Immature natural killer cell (primary cell): Measurements from ENCODE around the gene ECE2. TPM values are rescaled to one million over a fixed set of nuclear protein-coding genes. Genes with fewer than 3 reads are reported as not detected.
"Not testable (repeated sequence)": the region's sequence is repeated elsewhere in the genome, so short reads cannot be mapped to it uniquely, and the experiment has no call there.

Experiments
- DNase-seq, 3 donors: peaks; one replicate each; pipeline ENCODE4 v3.0.0; 2022; ENCODE audit warnings: mixed read lengths in 1 of 3
- H3K27ac Mint-ChIP-seq, 6 donors: one replicate each; pipeline ENCODE4 v1.8.0; 2020; ENCODE audit warnings: mixed read lengths in 6 of 6, mild to moderate bottlenecking in 5 of 6, inconsistent platforms in 4 of 6, moderate library complexity in 3 of 6
- H3K27me3 Mint-ChIP-seq, 3 donors: one replicate each; pipeline ENCODE4 v1.8.0; 2020 to 2021; ENCODE audit warnings: low read depth in 3 of 3, mild to moderate bottlenecking in 3 of 3, mixed read lengths in 3 of 3, moderate library complexity in 3 of 3, inconsistent platforms in 1 of 3
- H3K36me3 Mint-ChIP-seq, 3 donors: one replicate each; pipeline ENCODE4 v1.8.0; 2020; ENCODE audit warnings: mixed read lengths in 3 of 3, inconsistent platforms in 2 of 3, mild to moderate bottlenecking in 2 of 3
- H3K4me1 Mint-ChIP-seq, 2 donors: one replicate each; pipeline ENCODE4 v1.8.0; 2020; ENCODE audit warnings: inconsistent platforms in 2 of 2, mild to moderate bottlenecking in 2 of 2, mixed read lengths in 2 of 2, moderate library complexity in 1 of 2
- H3K4me3 Mint-ChIP-seq, 5 donors: one replicate each; pipeline ENCODE4 v1.8.0; 2020; ENCODE audit warnings: mild to moderate bottlenecking in 5 of 5, mixed read lengths in 5 of 5, inconsistent platforms in 3 of 5, moderate library complexity in 3 of 5
- H3K9me3 Mint-ChIP-seq, 6 donors: one replicate each; pipeline ENCODE4 v1.8.0; 2020; ENCODE audit warnings: mild to moderate bottlenecking in 6 of 6, mixed read lengths in 6 of 6, inconsistent platforms in 4 of 6, moderate library complexity in 3 of 6
- polyA plus RNA-seq, 3 donors: library from polyadenylated mRNA; unstranded; fragments of 300-500 nt; fragmentation: Illumina TruSeq; gene quantifications; one replicate each; pipeline ENCODE4 v1.2.3, GENCODE V29; 2021

Gene ECE2
- polyA plus RNA-seq, 3 donors from 2014 or later = not detected

GRCh38 chr3:184262764-184263179 is 13.1 kb upstream of the ECE2 start:
- H3K27me3 Mint-ChIP-seq = peaks cover 5 to 14% (median 14%) of the 10 kb centered on the region in 3 donors
- DNase-seq = no peak
- peak overlapping the region in 4 of 6 donors; percentile 40 to 66 (median 62) for H3K27ac Mint-ChIP-seq
- peak overlapping the region; percentile 58 to 66 (median 62) for H3K4me3 Mint-ChIP-seq
- H3K36me3 Mint-ChIP-seq = no peaks in the 10 kb centered on the region
- H3K4me1 Mint-ChIP-seq = peaks cover 21 to 22% of the 10 kb centered on the region in 2 donors
- H3K9me3 Mint-ChIP-seq = no peaks in the 10 kb centered on the region

DNA sequence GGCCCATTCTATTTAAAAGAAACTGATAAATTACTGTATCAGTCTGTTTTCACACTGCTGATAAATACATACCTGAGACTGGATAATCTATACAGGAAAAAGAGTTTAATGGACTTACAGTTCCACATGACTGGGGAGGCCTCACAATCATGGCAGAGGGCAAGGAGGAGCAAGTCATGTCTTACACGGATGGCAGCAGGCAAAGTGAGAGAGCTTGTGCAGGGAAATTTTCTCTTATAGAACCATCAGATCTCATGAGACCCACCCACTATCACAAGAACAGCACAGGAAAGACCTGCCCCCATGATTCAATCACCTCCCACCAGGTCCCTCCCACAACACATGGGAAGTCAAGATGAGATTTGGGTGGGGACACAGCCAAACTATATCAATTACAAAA is 8.6 kb upstream of the ECE2 start:
- not testable (repeated sequence) for H3K4me3 Mint-ChIP-seq, H3K4me1 Mint-ChIP-seq, H3K27ac Mint-ChIP-seq, DNase-seq, H3K9me3 Mint-ChIP-seq, H3K36me3 Mint-ChIP-seq
- peaks cover 2 to 14% (median 12%) of the 10 kb centered on the region in 3 donors for H3K27me3 Mint-ChIP-seq

GRCh38 chr3:184272269-184272668 is 3.6 kb upstream of the ECE2 start:
- Mint-ChIP-seq H3K4me1 (no peaks in the 10 kb centered on the region), H3K9me3 (no peaks in the 10 kb centered on the region), H3K4me3 (no peak overlapping the region), H3K27me3 (peaks cover 10 to 25% (median 13%) of the 10 kb centered on the region in 3 donors), H3K36me3 (no peaks in the 10 kb centered on the region), H3K27ac (no peak overlapping the region)
- DNase-seq = no peak

GRCh38 chr3:184275381-184275701 is 481 bp upstream of the ECE2 start:
- no peaks in the 10 kb centered on the region for H3K9me3 Mint-ChIP-seq
- H3K36me3 Mint-ChIP-seq = no peaks in the 10 kb centered on the region
- no peak overlapping the region for H3K27ac Mint-ChIP-seq
- DNase-seq = no peak
- peaks cover 18 to 26% (median 23%) of the 10 kb centered on the region in 3 donors for H3K27me3 Mint-ChIP-seq
- H3K4me3 Mint-ChIP-seq = no peak overlapping the region
- no peaks in the 10 kb centered on the region for H3K4me1 Mint-ChIP-seq

DNA sequence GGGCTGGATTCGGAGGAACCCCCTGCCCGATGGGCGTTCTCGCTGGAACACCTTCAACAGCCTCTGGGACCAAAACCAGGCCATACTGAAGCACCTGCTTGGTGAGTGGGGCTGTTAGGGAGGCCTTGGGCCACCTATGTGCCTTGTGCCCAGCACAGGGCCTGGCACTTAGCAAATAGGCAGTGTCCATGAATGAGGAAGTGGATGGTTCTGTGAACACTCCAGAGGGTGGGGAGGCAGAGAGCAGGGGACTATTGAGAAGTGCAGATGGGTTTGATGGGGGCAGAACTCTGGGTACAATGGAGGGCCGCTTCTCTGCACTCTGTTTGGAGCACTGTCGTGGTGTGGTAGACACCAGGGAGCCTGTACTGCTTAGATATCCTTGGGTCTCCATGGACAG is 1.5 kb downstream of the ECE2 start:
- Mint-ChIP-seq H3K36me3 (no peaks in the 10 kb centered on the region), H3K27me3 (peaks cover 13 to 28% (median 20%) of the 10 kb centered on the region in 3 donors), H3K9me3 (peaks cover 0 to 2% (median 0%) of the 10 kb centered on the region in 6 donors), H3K4me1 (no peaks in the 10 kb centered on the region), H3K27ac (no peak overlapping the region), H3K4me3 (no peak overlapping the region)
- DNase-seq = no peak

DNA sequence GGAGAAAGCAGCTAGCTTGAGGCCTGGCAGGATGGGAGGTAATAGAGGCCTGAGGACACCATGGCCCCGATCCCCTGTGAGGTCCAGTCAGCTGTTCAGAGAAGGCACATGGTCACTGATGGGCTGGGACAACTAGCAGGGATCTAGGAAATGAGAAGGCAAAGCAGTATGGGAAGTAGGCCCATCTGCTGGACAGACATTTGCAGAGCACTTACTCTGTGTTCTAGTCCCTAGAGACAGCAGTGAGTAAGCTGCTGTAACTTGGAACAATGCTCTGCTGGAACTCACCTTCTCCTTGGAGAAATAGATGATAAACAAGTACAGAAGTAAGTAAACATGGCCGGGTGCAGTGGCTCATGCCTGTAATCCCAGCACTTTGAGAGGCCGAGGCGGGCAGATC is 7.1 kb downstream of the ECE2 start:
- Mint-ChIP-seq H3K36me3 (no peaks in the 10 kb centered on the region), H3K9me3 (peaks cover 0 to 2% (median 0%) of the 10 kb centered on the region in 6 donors), H3K27me3 (peaks cover 3 to 9% (median 7%) of the 10 kb centered on the region in 3 donors), H3K27ac (peak overlapping the region in 1 of 6 donors; percentile 66), H3K4me1 (no peaks in the 10 kb centered on the region), H3K4me3 (no peak overlapping the region)
- no peak for DNase-seq

- no peak overlapping the region for H3K27ac Mint-ChIP-seq
- H3K36me3 Mint-ChIP-seq = no peaks in the 10 kb centered on the region
- H3K27me3 Mint-ChIP-seq = peaks cover 4 to 7% (median 6%) of the 10 kb centered on the region in 3 donors
- H3K4me1 Mint-ChIP-seq = no peaks in the 10 kb centered on the region
- no peak for DNase-seq
- no peak overlapping the region for H3K4me3 Mint-ChIP-seq
- H3K9me3 Mint-ChIP-seq = peaks cover 0 to 2% (median 0%) of the 10 kb centered on the region in 6 donors
These were observed 7.9 kb downstream of the ECE2 start for GRCh38 chr3:184283681-184284080.

- no peaks in the 10 kb centered on the region for H3K36me3 Mint-ChIP-seq
- no peaks in the 10 kb centered on the region for H3K4me1 Mint-ChIP-seq
- H3K27me3 Mint-ChIP-seq = peaks cover 5 to 6% (median 6%) of the 10 kb centered on the region in 3 donors
- H3K27ac Mint-ChIP-seq = no peak overlapping the region
- H3K9me3 Mint-ChIP-seq = peaks cover 0 to 2% (median 0%) of the 10 kb centered on the region in 6 donors
- no peak overlapping the region for H3K4me3 Mint-ChIP-seq
- DNase-seq = peak in 1 of 3 donors; percentile 4
These were observed 8.9 kb downstream of the ECE2 start for GRCh38 chr3:184284696-184285095.

- Mint-ChIP-seq H3K27ac (no peak overlapping the region), H3K4me1 (no peaks in the 10 kb centered on the region), H3K36me3 (no peaks in the 10 kb centered on the region), H3K9me3 (no peaks in the 10 kb centered on the region), H3K27me3 (peaks cover 4 to 6% (median 5%) of the 10 kb centered on the region in 3 donors), H3K4me3 (no peak overlapping the region)
- DNase-seq = peak; percentile 24 to 33 (median 28)
These were observed 13.7 kb downstream of the ECE2 start for GRCh38 chr3:184289426-184289938.

GRCh38 chr3:184290331-184290730 is 14.5 kb downstream of the ECE2 start:
- Mint-ChIP-seq H3K27me3 (peaks cover 4 to 6% (median 5%) of the 10 kb centered on the region in 3 donors), H3K4me3 (no peak overlapping the region), H3K27ac (no peak overlapping the region), H3K9me3 (no peaks in the 10 kb centered on the region), H3K36me3 (no peaks in the 10 kb centered on the region), H3K4me1 (no peaks in the 10 kb centered on the region)
- no peak for DNase-seq

DNA sequence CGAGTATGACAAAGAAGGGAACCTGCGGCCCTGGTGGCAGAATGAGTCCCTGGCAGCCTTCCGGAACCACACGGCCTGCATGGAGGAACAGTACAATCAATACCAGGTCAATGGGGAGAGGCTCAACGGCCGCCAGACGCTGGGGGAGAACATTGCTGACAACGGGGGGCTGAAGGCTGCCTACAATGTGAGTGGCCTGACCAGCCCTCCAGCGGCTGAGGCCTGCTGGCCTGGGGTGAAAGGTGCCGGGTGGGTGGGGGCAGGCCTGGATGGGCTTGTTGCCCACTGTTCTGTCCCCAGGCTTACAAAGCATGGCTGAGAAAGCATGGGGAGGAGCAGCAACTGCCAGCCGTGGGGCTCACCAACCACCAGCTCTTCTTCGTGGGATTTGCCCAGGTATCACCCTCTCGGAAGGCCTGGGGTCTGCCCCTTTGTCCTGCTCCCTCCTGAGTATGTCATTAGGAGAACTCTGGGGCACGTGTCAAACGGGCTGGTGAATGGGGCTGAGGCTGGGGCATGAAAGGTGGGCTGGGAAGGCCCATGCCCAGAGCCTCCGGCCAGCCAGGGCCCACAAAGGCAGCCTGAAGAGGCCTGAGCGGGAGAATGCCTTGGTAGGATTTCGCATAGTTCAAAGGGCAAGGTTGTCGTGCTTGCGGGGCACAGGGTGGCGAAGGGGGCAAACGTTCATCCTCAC is 15.4 kb downstream of the ECE2 start:
- Mint-ChIP-seq H3K4me3 (no peak overlapping the region), H3K27me3 (peaks cover 2 to 4% (median 4%) of the 10 kb centered on the region in 3 donors), H3K4me1 (no peaks in the 10 kb centered on the region), H3K36me3 (no peaks in the 10 kb centered on the region), H3K9me3 (no peaks in the 10 kb centered on the region), H3K27ac (no peak overlapping the region)
- DNase-seq = no peak

DNA sequence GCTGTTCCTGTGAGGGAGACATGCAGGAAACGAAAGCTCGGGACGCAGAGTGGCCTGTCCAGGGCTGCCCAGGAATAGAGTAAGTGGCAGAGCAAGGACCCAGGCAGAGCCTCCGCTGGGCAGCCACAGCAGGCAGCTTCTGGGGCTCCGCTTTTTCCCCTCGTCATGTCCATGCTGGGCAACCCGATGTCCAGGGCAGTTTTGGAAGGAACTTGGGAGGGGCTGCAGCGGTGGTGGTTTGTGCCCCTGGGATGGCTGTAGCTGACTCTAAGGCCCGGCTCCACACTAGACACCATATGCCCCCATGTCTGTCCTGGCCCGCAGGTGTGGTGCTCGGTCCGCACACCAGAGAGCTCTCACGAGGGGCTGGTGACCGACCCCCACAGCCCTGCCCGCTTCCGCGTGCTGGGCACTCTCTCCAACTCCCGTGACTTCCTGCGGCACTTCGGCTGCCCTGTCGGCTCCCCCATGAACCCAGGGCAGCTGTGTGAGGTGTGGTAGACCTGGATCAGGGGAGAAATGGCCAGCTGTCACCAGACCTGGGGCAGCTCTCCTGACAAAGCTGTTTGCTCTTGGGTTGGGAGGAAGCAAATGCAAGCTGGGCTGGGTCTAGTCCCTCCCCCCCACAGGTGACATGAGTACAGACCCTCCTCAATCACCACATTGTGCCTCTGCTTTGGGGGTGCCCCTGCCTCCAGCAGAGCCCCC is 16.1 kb downstream of the ECE2 start:
- no peak overlapping the region for H3K27ac Mint-ChIP-seq
- no peaks in the 10 kb centered on the region for H3K4me1 Mint-ChIP-seq
- no peak for DNase-seq
- no peaks in the 10 kb centered on the region for H3K36me3 Mint-ChIP-seq
- H3K27me3 Mint-ChIP-seq = peaks cover 2 to 4% (median 4%) of the 10 kb centered on the region in 3 donors
- no peak overlapping the region for H3K4me3 Mint-ChIP-seq
- H3K9me3 Mint-ChIP-seq = no peaks in the 10 kb centered on the region

DNA sequence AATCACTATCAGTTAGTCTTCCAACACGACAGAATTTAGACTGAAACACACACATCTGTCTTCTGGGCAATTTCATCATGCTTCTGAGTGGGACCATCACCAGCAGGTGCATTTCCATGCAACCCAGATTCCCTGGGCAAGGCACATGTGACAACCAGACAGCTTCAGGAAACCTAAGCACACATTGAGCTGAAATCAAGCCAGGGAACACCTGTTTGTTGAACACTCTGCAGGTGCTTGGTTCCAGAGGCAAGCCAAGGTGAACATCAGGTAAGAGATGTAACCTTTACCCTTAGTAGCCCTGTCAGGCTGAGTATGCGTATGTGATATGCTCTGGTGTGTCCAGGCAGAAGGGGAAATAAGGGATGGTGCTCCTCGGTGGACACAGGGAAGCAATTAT is 19.9 kb downstream of the ECE2 start:
- Mint-ChIP-seq H3K27ac (peak overlapping the region in 1 of 6 donors; percentile 22), H3K9me3 (no peaks in the 10 kb centered on the region), H3K4me3 (no peak overlapping the region), H3K36me3 (peaks cover 0 to 4% (median 0%) of the 10 kb centered on the region in 3 donors), H3K27me3 (peaks cover 2 to 8% (median 2%) of the 10 kb centered on the region in 3 donors), H3K4me1 (peaks cover 21 to 23% of the 10 kb centered on the region in 2 donors)
- no peak for DNase-seq

DNA sequence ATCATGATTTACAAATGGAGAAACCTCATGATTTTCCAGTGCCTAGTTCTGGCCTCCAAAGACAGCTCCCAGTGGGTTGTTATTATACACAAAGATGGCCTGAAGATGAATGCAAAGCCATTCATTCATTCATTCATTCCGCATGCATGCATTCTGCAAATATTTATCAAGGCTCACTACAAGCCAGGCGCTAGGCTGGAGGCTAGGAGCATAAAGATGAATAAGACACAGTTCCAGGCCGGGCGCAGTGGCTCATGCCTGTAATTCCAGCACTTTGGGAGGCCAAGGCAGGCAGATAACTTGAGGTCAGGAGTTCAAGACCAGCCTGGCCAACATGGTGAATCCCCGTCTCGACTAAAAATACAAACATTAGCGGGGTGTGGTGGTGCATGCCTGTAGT is 20.8 kb downstream of the ECE2 start:
- Mint-ChIP-seq H3K4me3 (peak overlapping the region in 4 of 5 donors; percentile 29 to 92 (median 50)), H3K27me3 (peaks cover 0 to 6% (median 2%) of the 10 kb centered on the region in 3 donors), H3K27ac (no peak overlapping the region), H3K36me3 (peaks cover 0 to 9% (median under 1%) of the 10 kb centered on the region in 3 donors), H3K9me3 (no peaks in the 10 kb centered on the region), H3K4me1 (peaks cover 22 to 29% of the 10 kb centered on the region in 2 donors)
- DNase-seq = no peak
